Activated CD4-positive, alpha-beta T cell treated with anti-CD3 and anti-CD28 coated beads, Interleukin-2, amount 50 U/mL, for 48 hours (primary cell): ENCODE results near the gene ZNF280A.
"Not testable (repeated sequence)": the region's sequence is repeated elsewhere in the genome, so short reads cannot be mapped to it uniquely, and the experiment has no call there.

Experiments
- DNase-seq, 2 experiments: peaks; one replicate each; pipeline ENCODE4 v3.0.0-alpha.2; 2020

ZNF280A gene

GRCh38 chr22:22538226-22538989, 18.3 kb upstream of the ZNF280A start:
- DNase-seq = no peak

GRCh38 chr22:22536916-22537315, 16.8 kb upstream of the ZNF280A start:
- DNase-seq = no peak

GRCh38 chr22:22536515-22536914, 16.4 kb upstream of the ZNF280A start:
- DNase-seq = no peak

GRCh38 chr22:22535662-22536061, 15.6 kb upstream of the ZNF280A start:
- no peak for DNase-seq

GRCh38 chr22:22534604-22535415, 14.7 kb upstream of the ZNF280A start:
- DNase-seq = no peak

GRCh38 chr22:22533863-22534262, 13.8 kb upstream of the ZNF280A start:
- no peak for DNase-seq

- DNase-seq = no peak
These were observed 13.3 kb upstream of the ZNF280A start for GRCh38 chr22:22533417-22533816.

GRCh38 chr22:22532547-22533071, 12.5 kb upstream of the ZNF280A start:
- not testable (repeated sequence) for DNase-seq

GRCh38 chr22:22531770-22532546, 11.9 kb upstream of the ZNF280A start:
- no peak for DNase-seq

GRCh38 chr22:22528780-22529179, 8.7 kb upstream of the ZNF280A start:
- no peak for DNase-seq

GRCh38 chr22:22527312-22527711, 7.2 kb upstream of the ZNF280A start:
- no peak for DNase-seq

GRCh38 chr22:22526125-22526912, 6.2 kb upstream of the ZNF280A start:
- DNase-seq = no peak

GRCh38 chr22:22523494-22523893, 3.4 kb upstream of the ZNF280A start:
- DNase-seq = no peak

GRCh38 chr22:22521631-22522030, 1.6 kb upstream of the ZNF280A start:
- DNase-seq = no peak

GRCh38 chr22:22520667-22521602, 865 bp upstream of the ZNF280A start:
- DNase-seq = no peak

GRCh38 chr22:22519591-22519990, 479 bp downstream of the ZNF280A start:
- DNase-seq = no peak

- DNase-seq = no peak
These were observed 3.1 kb downstream of the ZNF280A start for GRCh38 chr22:22516992-22517391.

- no peak for DNase-seq
These were observed 4.2 kb downstream of the ZNF280A start for GRCh38 chr22:22515890-22516289.

GRCh38 chr22:22514431-22514830, 5.6 kb downstream of the ZNF280A start:
- DNase-seq = not testable (repeated sequence)

GRCh38 chr22:22513619-22514018, 6.5 kb downstream of the ZNF280A start:
- no peak for DNase-seq

- DNase-seq = no peak
These were observed 7.1 kb downstream of the ZNF280A start for GRCh38 chr22:22512951-22513350.
